Measurements from ENCODE around the gene GHRH.
A peak's percentile ranks its signal among the peaks of the same experiment; 100 is the strongest.

The GHRH gene

GRCh38 chr20:37261714-37262113 lies at the start of gene GHRH:
Gene GHRH, minus strand, starts transcription at chr20:37261814. Its CDS starts 4,925 bp downstream, at chr20:37256889.
- no peak for DNase-seq (ENCODE audit: low spot score)

GRCh38 chr20:37310951-37311350 lies 49.3 kb upstream of the GHRH start:
- no peak for DNase-seq (ENCODE audit: low spot score)

GRCh38 chr20:37309936-37310590 lies 48.4 kb upstream of the GHRH start:
- no peak for DNase-seq (ENCODE audit: low spot score)

GRCh38 chr20:37309290-37309689 lies 47.7 kb upstream of the GHRH start:
- DNase-seq (ENCODE audit: low spot score), result no peak

GRCh38 chr20:37308086-37309050 lies 46.8 kb upstream of the GHRH start:
- DNase-seq (ENCODE audit: low spot score), result no peak

GRCh38 chr20:37305839-37306238 lies 44.2 kb upstream of the GHRH start:
- DNase-seq (ENCODE audit: low spot score), result no peak

- DNase-seq (ENCODE audit: low spot score), result no peak
Measured at GRCh38 chr20:37305079-37305478, 43.5 kb upstream of the GHRH start.

GRCh38 chr20:37303637-37304036 lies 42.0 kb upstream of the GHRH start:
- no peak for DNase-seq (ENCODE audit: low spot score)

- DNase-seq (ENCODE audit: low spot score), result no peak
Measured at GRCh38 chr20:37302981-37303380, 41.4 kb upstream of the GHRH start.

GRCh38 chr20:37301558-37301957 lies 39.9 kb upstream of the GHRH start:
- no peak for DNase-seq (ENCODE audit: low spot score)

- DNase-seq (ENCODE audit: low spot score), result no peak
Measured at GRCh38 chr20:37301120-37301519, 39.5 kb upstream of the GHRH start.

- no peak for DNase-seq (ENCODE audit: low spot score)
Measured at GRCh38 chr20:37299718-37300528, 38.3 kb upstream of the GHRH start.

- no peak for DNase-seq (ENCODE audit: low spot score)
Measured at GRCh38 chr20:37298190-37298939, 36.8 kb upstream of the GHRH start.

GRCh38 chr20:37297066-37297736 lies 35.6 kb upstream of the GHRH start:
- DNase-seq (ENCODE audit: low spot score), result no peak

GRCh38 chr20:37296371-37296770 lies 34.8 kb upstream of the GHRH start:
- no peak for DNase-seq (ENCODE audit: low spot score)

GRCh38 chr20:37295595-37295994 lies 34.0 kb upstream of the GHRH start:
- DNase-seq (ENCODE audit: low spot score), result no peak

GRCh38 chr20:37295001-37295400 lies 33.4 kb upstream of the GHRH start:
- DNase-seq (ENCODE audit: low spot score), result peak; percentile 91

- DNase-seq (ENCODE audit: low spot score), result no peak
Measured at GRCh38 chr20:37294262-37294981, 32.8 kb upstream of the GHRH start.

- no peak for DNase-seq (ENCODE audit: low spot score)
Measured at GRCh38 chr20:37293301-37293943, 31.8 kb upstream of the GHRH start.

- no peak for DNase-seq (ENCODE audit: low spot score)
Measured at GRCh38 chr20:37291724-37292126, 30.1 kb upstream of the GHRH start.

Measured in hepatic stellate cell (primary cell).